GM18499 (cell line): Measurements from ENCODE around the gene TRAF3IP3.

Experiments
- ATAC-seq: cut with Tn5 transposase; IDR thresholded peaks from one replicate; pipeline ENCODE4 v1.9.1; 2021; ENCODE audit warnings: moderate number of reproducible peaks; ENCODE audit not compliant: insufficient read depth, unreplicated experiment

TRAF3IP3 gene

DNA sequence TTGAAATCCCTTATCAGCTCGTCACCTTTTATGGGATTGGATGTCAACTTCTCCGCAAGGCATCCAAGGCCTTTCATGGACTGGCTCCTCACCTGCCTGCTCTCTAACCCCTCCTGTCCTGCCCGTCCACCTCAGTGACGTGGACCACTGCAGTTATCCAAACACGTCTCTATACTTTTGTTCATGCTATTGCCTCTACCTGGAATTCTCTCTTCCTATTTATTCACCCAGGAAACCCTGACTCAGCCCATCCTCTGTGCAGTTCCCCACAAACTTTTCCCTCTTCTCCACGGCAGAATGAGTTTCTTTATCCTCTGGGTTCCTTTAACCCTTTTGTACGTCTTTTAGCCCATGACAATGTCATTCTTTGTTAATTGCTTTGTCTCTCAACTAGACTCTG lies 66.9 kb downstream of the TRAF3IP3 start:
- no peak for ATAC-seq

DNA sequence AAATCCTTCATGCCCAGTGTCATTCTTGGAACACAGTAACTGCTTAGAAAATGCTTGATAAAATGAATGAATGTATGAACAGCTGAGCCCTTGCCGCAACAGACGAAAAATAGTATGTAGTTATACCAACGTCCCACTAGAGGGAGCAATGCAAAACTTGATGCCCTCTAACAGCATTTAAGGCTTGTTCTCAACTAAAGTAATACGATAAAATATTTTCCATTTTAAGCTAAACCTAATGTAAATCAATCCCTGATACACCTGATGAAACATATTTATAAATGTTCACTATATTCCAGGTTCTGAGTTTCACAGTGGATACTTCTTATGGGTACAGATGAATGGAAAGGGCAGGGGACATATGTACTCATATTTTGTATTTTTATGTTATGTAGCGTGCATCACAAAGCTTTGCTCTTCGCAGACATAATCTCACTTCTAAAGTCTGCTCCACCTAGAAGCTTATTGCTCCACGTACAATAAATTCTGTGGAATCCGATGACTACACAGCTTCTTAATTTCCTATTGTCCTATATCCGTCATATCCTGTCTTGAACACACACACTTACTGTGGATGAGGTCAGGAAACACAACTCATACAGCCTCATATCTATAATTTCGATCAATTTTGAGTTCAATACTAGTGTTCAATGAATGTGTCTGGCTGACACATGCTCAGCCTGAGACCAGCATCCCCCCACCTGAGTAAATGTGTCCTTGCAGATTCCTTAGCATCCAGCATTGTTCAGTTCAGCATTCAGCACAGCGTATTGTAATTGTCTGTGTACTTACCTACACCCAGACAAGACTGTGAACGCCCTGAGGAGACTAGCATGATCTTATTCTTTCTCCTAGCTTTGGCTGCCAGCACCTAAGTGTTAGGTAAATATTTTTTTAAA lies 67.5 kb downstream of the TRAF3IP3 start:
- ATAC-seq, result no peak

- ATAC-seq, result no peak
Observed at GRCh38 chr1:209825591-209826434, 70.0 kb downstream of the TRAF3IP3 start.

DNA sequence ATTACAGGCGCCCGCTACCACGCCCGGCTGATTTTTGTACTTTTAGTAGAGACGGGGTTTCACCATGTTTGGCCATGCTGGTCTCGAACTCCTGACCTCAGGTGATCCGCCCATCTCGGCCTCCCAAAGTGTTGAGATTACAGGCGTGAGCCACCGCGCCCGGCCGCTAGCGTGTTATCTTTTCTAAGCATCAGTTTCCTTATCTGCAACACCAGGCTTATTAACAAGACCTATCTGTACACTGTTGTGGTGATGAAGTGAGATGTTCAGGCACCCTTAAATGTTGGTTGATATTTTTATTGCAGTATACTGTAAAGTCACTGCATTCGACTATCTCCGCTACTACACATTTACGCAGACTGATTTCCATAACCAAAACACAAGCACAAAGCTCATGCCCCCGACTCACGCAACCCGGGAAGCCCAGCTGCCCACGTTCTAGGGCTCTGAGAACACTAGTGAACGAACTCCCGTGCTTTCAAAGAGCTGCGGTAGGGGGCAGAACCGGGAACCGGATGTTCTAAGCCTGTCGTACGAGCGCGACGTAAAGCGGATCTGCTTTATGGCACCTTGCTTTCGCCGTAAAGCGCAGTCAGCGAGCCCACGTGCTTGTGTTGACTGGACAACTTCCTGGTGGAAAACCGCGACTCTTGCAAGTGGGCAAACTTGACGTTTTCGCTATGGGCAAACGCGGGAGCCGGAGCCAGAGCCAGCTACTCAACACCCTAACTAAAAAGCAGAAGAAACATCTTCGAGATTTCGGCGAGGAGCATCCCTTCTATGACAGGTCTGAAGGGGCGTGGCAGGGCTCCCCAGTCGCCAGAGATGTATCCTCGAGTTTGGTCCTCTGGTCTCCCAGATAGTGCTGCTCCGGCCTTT lies 71.8 kb downstream of the TRAF3IP3 start, which contains the start of gene UTP25:
Gene UTP25, plus strand, starts transcription at position 589 of the 879 bp plus-strand sequence. Its CDS starts 92 bp downstream, at position 681.
- ATAC-seq, result peak; percentile 69

DNA sequence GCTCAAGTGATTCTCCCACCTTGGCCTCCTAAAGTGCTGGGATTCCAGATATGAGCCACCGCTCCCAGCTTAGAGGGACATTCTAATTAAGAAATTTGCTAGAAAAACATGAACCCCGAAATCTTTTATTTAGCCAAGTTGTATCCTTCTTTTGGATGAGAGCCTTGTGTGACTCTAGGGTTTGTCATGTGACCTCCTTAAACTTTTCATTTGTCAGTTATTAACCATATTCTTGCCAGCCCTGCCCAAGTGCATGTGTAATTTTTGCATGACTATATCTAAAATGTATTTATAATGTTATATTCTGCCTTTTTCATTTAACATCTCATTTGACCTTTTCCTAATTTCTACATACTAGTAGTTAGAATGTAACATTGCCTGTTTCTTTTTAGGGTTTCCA lies 73.9 kb downstream of the TRAF3IP3 start:
- no peak for ATAC-seq

GRCh38 chr1:209830722-209831121 lies 74.9 kb downstream of the TRAF3IP3 start:
- ATAC-seq, result no peak

GRCh38 chr1:209831615-209832014 lies 75.8 kb downstream of the TRAF3IP3 start:
- ATAC-seq, result no peak
